Gastrocnemius medialis (tissue), 4 donors: ENCODE data around the gene KRTAP19-7.

ENCODE experiments used
- CTCF ChIP-seq, 5 experiments: fragments of 450-650 bp in 3 of 5; fragments of 200-600 bp in 2 of 5; sonication (generic) in 2 of 5; IDR thresholded peaks in 4 of 5; conservative IDR thresholded peaks in 1 of 5; 1 replicate in 4 of 5; 2 replicates in 1 of 5; pipeline ENCODE4 v1.5.1; 2016 to 2019; ENCODE audit warnings: antibody characterized with exemption in 5 of 5, mild to moderate bottlenecking in 3 of 5, moderate library complexity in 3 of 5
- POLR2A ChIP-seq, 2 donors: fragments of 450-650 bp; IDR thresholded peaks; one replicate each; pipeline ENCODE4 v1.6.1; 2017; ENCODE audit warnings: antibody characterized with exemption in 2 of 2, mild to moderate bottlenecking in 2 of 2, moderate library complexity in 2 of 2

DNA sequence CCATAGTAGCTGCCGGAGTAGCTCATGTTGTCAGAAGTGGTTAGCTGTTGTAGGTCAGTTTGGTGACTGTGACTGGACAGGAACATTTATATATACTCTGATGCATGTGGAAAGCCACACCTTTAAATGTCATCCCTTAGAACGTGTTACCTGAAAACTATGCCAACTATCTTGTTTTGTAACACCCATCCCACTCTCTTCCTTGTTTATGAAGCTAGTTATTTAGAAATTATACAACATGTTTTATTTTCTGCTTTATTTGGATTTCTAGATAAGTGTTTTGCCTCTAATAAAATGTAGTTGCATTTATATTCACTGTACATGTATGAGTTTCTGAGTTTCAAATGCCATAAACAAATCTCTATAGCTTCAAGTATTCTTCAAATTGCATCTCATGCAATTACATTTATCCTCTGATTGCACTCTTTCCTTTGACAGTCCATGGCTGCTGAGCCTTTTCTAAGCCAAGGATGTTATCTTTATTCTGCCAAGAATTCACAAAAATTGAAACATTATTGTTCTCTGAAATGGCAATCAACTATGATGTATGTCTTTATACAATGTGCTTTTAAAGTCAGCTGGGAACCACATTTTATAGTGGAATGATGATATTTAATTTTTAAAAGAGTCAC, at the start of gene KRTAP19-7:
- TF ChIP-seq CTCF (IDR thresholded peaks at IDR 0.05 in 4 of 5, conservative IDR thresholded peaks at IDR 0.05 in 1 of 5) (no peak), POLR2A (IDR thresholded peaks at IDR 0.05) (no peak)
